ENCODE results near the gene RNF41. TPM values are rescaled to one million over a fixed set of nuclear protein-coding genes. Genes with fewer than 3 reads are reported as not detected.

The RNF41 gene
- polyA plus RNA-seq, 2 donors: 7.9 to 17.5 TPM

GRCh38 chr12:56248711-56249110, 27.0 kb upstream of the RNF41 start:
- peaks cover 39 to 61% of the 10 kb centered on the region in 2 donors for H3K36me3 ChIP-seq (ENCODE audit: control insufficient read depth in 2 of 2, insufficient read depth in 2 of 2, low read length in 1 of 2)
- no peaks in the 10 kb centered on the region for H3K4me1 ChIP-seq (ENCODE audit: control insufficient read depth in 2 of 2, insufficient read depth in 2 of 2, low read length in 1 of 2)
- H3K27me3 ChIP-seq (ENCODE audit: control insufficient read depth in 1 of 2, insufficient read depth in 2 of 2, low read length in 2 of 2): no peaks in the 10 kb centered on the region
- WGBS, 2 donors: 93 to 94% methylated on average over 8 of the region's 8 CpGs
- H3K9me3 ChIP-seq (ENCODE audit: control insufficient read depth in 2 of 2, insufficient read depth in 1 of 2, low read depth in 1 of 2, low read length in 1 of 2): no peaks in the 10 kb centered on the region
- H3K4me3 ChIP-seq (ENCODE audit: low read depth in 1 of 2, low read length in 2 of 2): no peak overlapping the region
- H3K27ac ChIP-seq (ENCODE audit: low read depth in 2 of 2, low read length in 1 of 2): no peak overlapping the region

- no peaks in the 10 kb centered on the region for H3K9me3 ChIP-seq (ENCODE audit: control insufficient read depth in 2 of 2, insufficient read depth in 1 of 2, low read depth in 1 of 2, low read length in 1 of 2)
- H3K27ac ChIP-seq (ENCODE audit: low read depth in 2 of 2, low read length in 1 of 2): no peak overlapping the region
- WGBS, 2 donors: 93 to 95% methylated on average over 16 of the region's 16 CpGs
- no peaks in the 10 kb centered on the region for H3K27me3 ChIP-seq (ENCODE audit: control insufficient read depth in 1 of 2, insufficient read depth in 2 of 2, low read length in 2 of 2)
- peaks cover 38 to 62% of the 10 kb centered on the region in 2 donors for H3K36me3 ChIP-seq (ENCODE audit: control insufficient read depth in 2 of 2, insufficient read depth in 2 of 2, low read length in 1 of 2)
- H3K4me3 ChIP-seq (ENCODE audit: low read depth in 1 of 2, low read length in 2 of 2): no peak overlapping the region
- no peaks in the 10 kb centered on the region for H3K4me1 ChIP-seq (ENCODE audit: control insufficient read depth in 2 of 2, insufficient read depth in 2 of 2, low read length in 1 of 2)
These were observed 26.2 kb upstream of the RNF41 start for GRCh38 chr12:56247923-56248322.

GRCh38 chr12:56244494-56244893, 22.8 kb upstream of the RNF41 start:
- no peaks in the 10 kb centered on the region for H3K27me3 ChIP-seq (ENCODE audit: control insufficient read depth in 1 of 2, insufficient read depth in 2 of 2, low read length in 2 of 2)
- no peak overlapping the region for H3K4me3 ChIP-seq (ENCODE audit: low read depth in 1 of 2, low read length in 2 of 2)
- H3K4me1 ChIP-seq (ENCODE audit: control insufficient read depth in 2 of 2, insufficient read depth in 2 of 2, low read length in 1 of 2): no peaks in the 10 kb centered on the region
- peaks cover 37 to 62% of the 10 kb centered on the region in 2 donors for H3K36me3 ChIP-seq (ENCODE audit: control insufficient read depth in 2 of 2, insufficient read depth in 2 of 2, low read length in 1 of 2)
- no peaks in the 10 kb centered on the region for H3K9me3 ChIP-seq (ENCODE audit: control insufficient read depth in 2 of 2, insufficient read depth in 1 of 2, low read depth in 1 of 2, low read length in 1 of 2)
- 94 to 97% methylated on average over 14 of the region's 14 CpGs for WGBS, 2 donors
- H3K27ac ChIP-seq (ENCODE audit: low read depth in 2 of 2, low read length in 1 of 2): no peak overlapping the region

- 68 to 73% methylated on average over 3 of the region's 3 CpGs for WGBS, 2 donors
- Histone ChIP-seq H3K4me1 (ENCODE audit: control insufficient read depth in 2 of 2, insufficient read depth in 2 of 2, low read length in 1 of 2) (no peaks in the 10 kb centered on the region), H3K27me3 (ENCODE audit: control insufficient read depth in 1 of 2, insufficient read depth in 2 of 2, low read length in 2 of 2) (no peaks in the 10 kb centered on the region), H3K27ac (ENCODE audit: low read depth in 2 of 2, low read length in 1 of 2) (no peak overlapping the region), H3K36me3 (ENCODE audit: control insufficient read depth in 2 of 2, insufficient read depth in 2 of 2, low read length in 1 of 2) (peaks cover 38 to 59% of the 10 kb centered on the region in 2 donors), H3K9me3 (ENCODE audit: control insufficient read depth in 2 of 2, insufficient read depth in 1 of 2, low read depth in 1 of 2, low read length in 1 of 2) (no peaks in the 10 kb centered on the region), H3K4me3 (ENCODE audit: low read depth in 1 of 2, low read length in 2 of 2) (no peak overlapping the region)
These were observed 22.0 kb upstream of the RNF41 start for GRCh38 chr12:56243731-56244181.

DNA sequence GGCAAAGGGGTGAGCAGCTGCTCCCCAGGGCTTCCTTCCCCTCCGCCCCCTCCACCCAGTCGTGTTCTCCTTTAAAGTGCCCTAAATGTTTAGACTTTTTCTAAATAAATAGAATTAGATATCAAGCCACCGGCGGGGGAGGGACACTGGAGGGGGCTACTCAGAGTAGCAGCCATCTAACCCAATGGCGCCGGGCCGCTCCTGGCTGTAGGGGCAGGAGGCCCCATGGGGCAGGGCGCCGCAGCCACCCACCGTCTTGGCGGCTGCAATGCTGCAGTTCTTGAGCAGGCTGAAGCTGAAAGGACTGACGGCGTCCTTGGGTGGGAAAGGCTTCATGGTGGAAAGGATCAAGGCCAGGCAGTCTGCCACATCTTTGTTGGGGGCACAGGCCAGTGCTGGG, 21.3 kb upstream of the RNF41 start:
- no peaks in the 10 kb centered on the region for H3K9me3 ChIP-seq (ENCODE audit: control insufficient read depth in 2 of 2, insufficient read depth in 1 of 2, low read depth in 1 of 2, low read length in 1 of 2)
- no peak overlapping the region for H3K4me3 ChIP-seq (ENCODE audit: low read depth in 1 of 2, low read length in 2 of 2)
- H3K36me3 ChIP-seq (ENCODE audit: control insufficient read depth in 2 of 2, insufficient read depth in 2 of 2, low read length in 1 of 2): peaks cover 39 to 54% of the 10 kb centered on the region in 2 donors
- H3K4me1 ChIP-seq (ENCODE audit: control insufficient read depth in 2 of 2, insufficient read depth in 2 of 2, low read length in 1 of 2): no peaks in the 10 kb centered on the region
- WGBS, 2 donors: 81 to 88% methylated on average over 13 of the region's 13 CpGs
- H3K27me3 ChIP-seq (ENCODE audit: control insufficient read depth in 1 of 2, insufficient read depth in 2 of 2, low read length in 2 of 2): no peaks in the 10 kb centered on the region
- no peak overlapping the region for H3K27ac ChIP-seq (ENCODE audit: low read depth in 2 of 2, low read length in 1 of 2)

- Histone ChIP-seq H3K4me1 (ENCODE audit: control insufficient read depth in 2 of 2, insufficient read depth in 2 of 2, low read length in 1 of 2) (no peaks in the 10 kb centered on the region), H3K36me3 (ENCODE audit: control insufficient read depth in 2 of 2, insufficient read depth in 2 of 2, low read length in 1 of 2) (peaks cover 39 to 47% of the 10 kb centered on the region in 2 donors), H3K4me3 (ENCODE audit: low read depth in 1 of 2, low read length in 2 of 2) (no peak overlapping the region), H3K27me3 (ENCODE audit: control insufficient read depth in 1 of 2, insufficient read depth in 2 of 2, low read length in 2 of 2) (no peaks in the 10 kb centered on the region), H3K9me3 (ENCODE audit: control insufficient read depth in 2 of 2, insufficient read depth in 1 of 2, low read depth in 1 of 2, low read length in 1 of 2) (no peaks in the 10 kb centered on the region), H3K27ac (ENCODE audit: low read depth in 2 of 2, low read length in 1 of 2) (no peak overlapping the region)
- 82 to 87% methylated on average over 9 of the region's 9 CpGs for WGBS, 2 donors
These were observed 19.9 kb upstream of the RNF41 start for GRCh38 chr12:56241424-56242303.

GRCh38 chr12:56237552-56237951, 15.8 kb upstream of the RNF41 start:
- H3K36me3 ChIP-seq (ENCODE audit: control insufficient read depth in 2 of 2, insufficient read depth in 2 of 2, low read length in 1 of 2): peaks cover 15 to 21% of the 10 kb centered on the region in 2 donors

GRCh38 chr12:56236985-56237384, 15.3 kb upstream of the RNF41 start:
- no peak overlapping the region for H3K27ac ChIP-seq (ENCODE audit: low read depth in 2 of 2, low read length in 1 of 2)
- H3K4me1 ChIP-seq (ENCODE audit: control insufficient read depth in 2 of 2, insufficient read depth in 2 of 2, low read length in 1 of 2): no peaks in the 10 kb centered on the region
- H3K4me3 ChIP-seq (ENCODE audit: low read depth in 1 of 2, low read length in 2 of 2): no peak overlapping the region
- H3K36me3 ChIP-seq (ENCODE audit: control insufficient read depth in 2 of 2, insufficient read depth in 2 of 2, low read length in 1 of 2): peaks cover 12 to 21% of the 10 kb centered on the region in 2 donors
- WGBS, 2 donors: 63 to 67% methylated on average over 5 of the region's 5 CpGs
- H3K27me3 ChIP-seq (ENCODE audit: control insufficient read depth in 1 of 2, insufficient read depth in 2 of 2, low read length in 2 of 2): no peaks in the 10 kb centered on the region
- H3K9me3 ChIP-seq (ENCODE audit: control insufficient read depth in 2 of 2, insufficient read depth in 1 of 2, low read depth in 1 of 2, low read length in 1 of 2): no peaks in the 10 kb centered on the region

More at GRCh38 chr12:56237552-56237951, 15.8 kb upstream of the RNF41 start:
- H3K27me3 ChIP-seq (ENCODE audit: control insufficient read depth in 1 of 2, insufficient read depth in 2 of 2, low read length in 2 of 2): no peaks in the 10 kb centered on the region
- H3K4me3 ChIP-seq (ENCODE audit: low read depth in 1 of 2, low read length in 2 of 2): no peak overlapping the region
- no peaks in the 10 kb centered on the region for H3K9me3 ChIP-seq (ENCODE audit: control insufficient read depth in 2 of 2, insufficient read depth in 1 of 2, low read depth in 1 of 2, low read length in 1 of 2)
- H3K27ac ChIP-seq (ENCODE audit: low read depth in 2 of 2, low read length in 1 of 2): no peak overlapping the region
- 74 to 78% methylated on average over 11 of the region's 11 CpGs for WGBS, 2 donors
- no peaks in the 10 kb centered on the region for H3K4me1 ChIP-seq (ENCODE audit: control insufficient read depth in 2 of 2, insufficient read depth in 2 of 2, low read length in 1 of 2)

DNA sequence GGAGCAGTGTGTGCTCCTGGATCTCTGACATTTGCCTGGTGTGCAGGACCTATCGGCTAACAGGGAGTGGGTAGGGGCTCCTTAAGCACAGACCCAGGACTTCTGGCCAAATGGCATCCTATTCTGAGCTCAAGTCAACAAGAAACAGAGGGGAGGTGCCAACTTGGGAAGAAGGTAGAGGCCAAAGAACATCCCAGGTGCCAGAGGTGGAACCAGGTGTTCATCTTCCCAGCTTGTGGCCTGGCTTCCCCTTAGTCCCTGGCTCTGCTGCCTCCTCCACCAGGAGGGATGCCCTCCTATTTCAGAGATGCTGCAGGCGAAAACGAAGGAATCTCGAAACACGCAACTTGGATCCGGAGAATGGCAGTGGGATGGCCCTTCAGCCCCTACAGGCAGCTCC, 14.4 kb upstream of the RNF41 start:
- H3K9me3 ChIP-seq (ENCODE audit: control insufficient read depth in 2 of 2, insufficient read depth in 1 of 2, low read depth in 1 of 2, low read length in 1 of 2): no peaks in the 10 kb centered on the region
- H3K27ac ChIP-seq (ENCODE audit: low read depth in 2 of 2, low read length in 1 of 2): no peak overlapping the region
- H3K27me3 ChIP-seq (ENCODE audit: control insufficient read depth in 1 of 2, insufficient read depth in 2 of 2, low read length in 2 of 2): no peaks in the 10 kb centered on the region
- H3K36me3 ChIP-seq (ENCODE audit: control insufficient read depth in 2 of 2, insufficient read depth in 2 of 2, low read length in 1 of 2): peaks cover 7 to 15% of the 10 kb centered on the region in 2 donors
- WGBS, 2 donors: 89 to 94% methylated on average over 6 of the region's 6 CpGs
- no peak overlapping the region for H3K4me3 ChIP-seq (ENCODE audit: low read depth in 1 of 2, low read length in 2 of 2)
- H3K4me1 ChIP-seq (ENCODE audit: control insufficient read depth in 2 of 2, insufficient read depth in 2 of 2, low read length in 1 of 2): no peaks in the 10 kb centered on the region

Measured in esophagus (tissue), 2 donors.